22Rv1 (cell line): ENCODE results near the gene BRAT1.

Source experiments
- H3K27ac ChIP-seq: fragments of 450-650 bp; 2 replicates; pipeline ENCODE4 v1.5.1; 2017
- ZFX ChIP-seq: fragments of 450-650 bp; IDR thresholded peaks from 2 replicates; pipeline ENCODE4 v1.6.1; 2017; ENCODE audit warnings: antibody characterized with exemption, borderline replicate concordance
- TF ChIP-seq, protein P1 (sequence below): fragments of 450-650 bp; IDR thresholded peaks from 2 replicates; pipeline ENCODE4 v1.5.1; 2017; ENCODE audit warnings: mild to moderate bottlenecking

The BRAT1 gene

DNA sequence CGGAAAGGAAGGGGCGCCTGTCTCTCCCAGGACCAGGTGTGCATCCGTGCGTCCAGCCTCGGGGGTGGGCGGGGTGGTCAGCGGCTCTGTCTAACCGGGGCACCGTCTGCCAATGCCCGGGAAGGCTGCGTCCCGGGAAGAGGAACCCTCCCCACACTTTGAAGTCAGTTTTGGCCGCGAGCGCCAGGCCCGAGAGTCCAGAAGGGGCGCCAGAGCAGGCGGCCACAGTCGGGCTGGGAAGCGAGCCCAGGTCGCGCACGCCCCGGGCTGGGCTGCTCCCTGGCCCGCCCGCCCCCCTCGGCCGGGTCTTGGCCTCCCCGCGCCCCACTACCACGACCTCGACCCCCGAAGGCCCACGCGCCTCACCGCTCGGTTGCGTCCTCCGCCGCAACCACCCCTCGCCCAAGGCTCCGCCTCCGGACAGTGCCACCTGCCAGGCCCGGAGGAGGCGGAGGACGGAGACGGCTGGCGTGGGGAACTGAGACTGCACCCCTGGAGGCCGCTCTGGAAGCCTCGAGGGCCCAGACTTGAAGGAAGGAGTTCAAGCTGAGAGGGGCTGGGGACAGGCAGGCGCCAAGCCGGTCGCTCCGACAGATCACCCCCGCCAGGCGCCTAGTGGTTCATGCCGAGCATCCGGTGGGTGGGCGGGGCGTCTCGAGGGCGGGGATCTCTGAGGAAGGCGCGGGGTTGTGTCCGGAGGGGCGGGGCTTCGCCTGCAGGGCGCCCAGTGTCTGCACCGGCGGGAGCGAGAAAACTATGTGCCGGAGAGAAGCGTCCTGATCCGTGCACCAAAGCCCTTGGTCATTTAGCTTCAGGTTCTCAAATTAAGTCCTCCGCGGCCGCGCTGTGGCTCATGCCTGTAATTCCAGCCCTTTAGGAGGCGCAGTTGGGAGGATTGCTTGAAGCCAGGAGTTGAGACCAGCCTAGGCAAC lies at the start of gene BRAT1:
TSS of gene BRAT1 (minus strand) at position 404 of the 932 bp plus-strand sequence. CDS start 1,093 bp downstream, outside the sequence.
- TF ChIP-seq, protein P1, sequence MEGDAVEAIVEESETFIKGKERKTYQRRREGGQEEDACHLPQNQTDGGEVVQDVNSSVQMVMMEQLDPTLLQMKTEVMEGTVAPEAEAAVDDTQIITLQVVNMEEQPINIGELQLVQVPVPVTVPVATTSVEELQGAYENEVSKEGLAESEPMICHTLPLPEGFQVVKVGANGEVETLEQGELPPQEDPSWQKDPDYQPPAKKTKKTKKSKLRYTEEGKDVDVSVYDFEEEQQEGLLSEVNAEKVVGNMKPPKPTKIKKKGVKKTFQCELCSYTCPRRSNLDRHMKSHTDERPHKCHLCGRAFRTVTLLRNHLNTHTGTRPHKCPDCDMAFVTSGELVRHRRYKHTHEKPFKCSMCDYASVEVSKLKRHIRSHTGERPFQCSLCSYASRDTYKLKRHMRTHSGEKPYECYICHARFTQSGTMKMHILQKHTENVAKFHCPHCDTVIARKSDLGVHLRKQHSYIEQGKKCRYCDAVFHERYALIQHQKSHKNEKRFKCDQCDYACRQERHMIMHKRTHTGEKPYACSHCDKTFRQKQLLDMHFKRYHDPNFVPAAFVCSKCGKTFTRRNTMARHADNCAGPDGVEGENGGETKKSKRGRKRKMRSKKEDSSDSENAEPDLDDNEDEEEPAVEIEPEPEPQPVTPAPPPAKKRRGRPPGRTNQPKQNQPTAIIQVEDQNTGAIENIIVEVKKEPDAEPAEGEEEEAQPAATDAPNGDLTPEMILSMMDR = peak; percentile 69
- no peak for TF ChIP-seq ZFX
- H3K27ac ChIP-seq = peak within 1 kb of the TSS; percentile 93

DNA sequence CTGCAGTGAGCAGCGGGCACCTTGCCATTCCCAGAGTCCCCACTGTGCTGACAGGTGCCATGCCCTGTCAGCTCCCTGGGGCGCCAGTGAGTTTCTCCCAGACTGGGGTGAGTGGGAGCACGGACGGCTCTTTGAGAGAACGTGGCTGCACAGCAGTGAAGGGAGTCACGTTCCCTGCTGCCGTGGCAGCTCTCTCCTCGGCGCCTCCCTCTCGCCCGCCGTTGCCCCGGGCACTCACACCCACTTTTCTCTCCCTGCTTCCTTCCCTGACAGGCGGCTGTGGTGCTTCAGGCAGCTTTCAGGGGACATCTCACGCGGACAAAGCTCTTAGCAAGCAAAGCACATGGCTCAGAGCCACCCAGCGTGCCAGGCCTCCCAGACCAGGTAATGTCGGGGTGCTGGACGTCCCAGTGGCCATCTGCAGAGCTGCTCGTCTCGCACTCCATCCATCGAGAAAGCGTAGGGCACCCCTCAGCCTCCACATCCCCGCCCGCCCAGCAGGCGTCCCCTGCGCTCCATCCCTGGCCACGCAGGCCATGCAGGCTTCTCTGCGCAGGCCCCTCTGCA lies 49.4 kb upstream of the BRAT1 start:
- H3K27ac ChIP-seq = no peak overlapping the region
- TF ChIP-seq, protein P1 = no peak
- TF ChIP-seq ZFX = no peak

DNA sequence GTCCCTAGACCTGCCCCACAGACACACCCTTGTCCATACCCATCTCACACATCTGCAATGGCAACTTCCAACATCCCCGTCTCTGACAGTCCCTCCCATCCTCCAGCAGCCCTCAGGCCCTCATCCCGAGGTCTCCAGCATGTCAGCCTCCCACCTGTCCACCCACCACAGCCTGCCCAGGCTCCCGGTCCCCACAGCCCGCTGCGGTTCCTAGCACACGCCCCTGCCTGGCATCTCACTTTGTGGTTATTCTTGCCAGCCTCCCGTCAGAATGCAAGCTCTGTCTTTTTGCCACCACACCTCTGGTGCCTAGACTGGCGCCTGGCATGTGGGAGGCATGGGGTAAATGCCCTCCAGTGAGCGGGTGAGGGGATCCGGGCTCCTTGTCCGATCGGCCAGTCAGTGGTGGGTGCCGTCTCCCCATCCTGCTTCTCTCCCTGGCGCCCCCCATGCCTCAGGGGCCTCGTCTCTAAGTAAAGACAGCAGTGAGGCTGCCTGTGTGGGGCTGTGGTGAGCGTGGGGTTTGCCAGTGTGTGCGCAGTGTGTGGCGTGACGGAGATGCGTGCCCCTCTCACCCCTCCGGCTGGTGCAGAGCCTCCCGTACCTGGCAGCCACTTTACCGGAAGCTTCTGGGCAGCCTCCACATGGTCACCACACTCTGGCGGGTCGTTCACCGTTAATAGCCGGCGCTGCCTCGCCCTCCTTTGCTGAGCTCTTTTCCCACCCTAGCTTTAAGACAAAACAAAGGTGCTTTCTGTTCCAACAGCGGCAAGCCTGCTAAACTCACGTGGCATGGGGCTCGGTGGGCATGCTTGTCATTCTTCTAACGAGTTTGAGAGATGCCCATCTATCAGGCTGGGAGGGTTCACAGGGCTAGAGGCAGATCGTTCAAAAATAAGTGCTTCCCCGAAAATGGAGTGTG lies 48.0 kb upstream of the BRAT1 start:
- TF ChIP-seq, protein P1 = no peak
- no peak for TF ChIP-seq ZFX
- no peak overlapping the region for H3K27ac ChIP-seq

DNA sequence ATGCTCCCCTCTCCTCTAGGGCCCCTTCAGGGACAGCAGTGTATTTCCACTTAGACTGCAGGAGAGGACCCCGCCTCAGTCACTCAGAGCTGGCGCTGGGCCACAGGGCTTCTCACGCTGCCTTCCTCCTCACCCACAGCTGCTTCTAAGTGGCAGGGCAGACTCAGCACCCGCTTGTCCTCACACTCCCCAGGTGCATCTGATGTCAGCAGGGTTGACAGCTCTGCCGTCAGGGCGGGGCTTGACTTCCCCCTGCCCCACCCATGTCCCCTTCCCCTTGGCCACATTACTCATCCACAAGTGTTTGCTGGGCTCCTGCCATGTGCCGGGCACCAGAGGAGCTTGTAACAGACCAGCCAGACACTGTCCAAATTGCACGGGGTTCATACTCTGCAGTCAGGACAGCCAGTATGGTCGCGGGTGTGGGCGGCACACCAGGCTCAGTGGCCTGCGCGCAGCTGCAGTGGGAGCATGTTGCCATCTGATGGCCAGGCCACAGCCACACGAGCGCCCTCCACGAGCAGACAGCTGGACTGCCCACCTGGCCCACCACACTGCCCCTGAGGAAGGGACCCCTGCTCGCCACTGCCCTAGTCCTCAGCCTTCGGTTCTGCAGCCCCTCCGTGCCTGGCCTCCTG lies 47.2 kb upstream of the BRAT1 start:
- H3K27ac ChIP-seq = no peak overlapping the region
- TF ChIP-seq ZFX = no peak
- TF ChIP-seq, protein P1 = no peak

DNA sequence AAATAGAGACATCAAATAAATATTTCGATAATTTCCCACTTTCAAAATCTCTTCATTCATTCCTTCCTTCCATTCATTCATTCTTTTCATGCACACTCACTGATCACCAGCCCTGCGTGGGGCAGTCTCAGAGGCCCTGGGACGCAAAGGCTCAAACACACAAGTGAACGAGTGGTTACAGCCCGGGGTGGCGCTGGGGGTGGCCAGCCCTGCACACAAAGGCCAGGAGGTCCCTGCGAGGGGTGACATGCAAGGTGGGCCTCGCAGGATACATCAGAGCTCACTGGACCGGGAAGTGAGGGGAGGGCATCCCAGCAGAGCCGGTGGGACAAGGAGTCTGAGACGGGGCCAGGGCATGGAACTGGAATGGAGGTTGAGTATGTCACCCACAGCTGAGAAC lies 46.6 kb upstream of the BRAT1 start:
- TF ChIP-seq, protein P1 = no peak
- TF ChIP-seq ZFX = no peak
- no peak overlapping the region for H3K27ac ChIP-seq

DNA sequence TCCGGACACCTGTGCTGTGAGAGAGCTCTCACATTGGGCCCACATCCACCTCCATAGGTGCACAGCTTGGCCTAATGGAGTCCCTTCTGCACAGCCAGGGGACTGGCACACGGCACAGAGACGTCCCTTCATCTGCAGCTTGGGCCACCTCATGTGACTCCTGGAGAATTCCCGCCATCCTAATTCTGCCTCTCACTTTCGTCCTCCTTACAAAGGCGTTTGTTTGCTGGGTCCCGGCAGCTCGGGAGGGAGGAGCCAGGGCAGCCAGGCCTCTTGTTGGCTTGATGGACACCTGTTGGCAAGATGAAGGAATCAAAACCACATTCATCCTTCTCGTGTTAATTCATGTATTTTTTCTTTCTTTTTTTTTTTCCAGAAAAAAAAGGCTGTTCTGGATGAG lies 45.7 kb upstream of the BRAT1 start:
- no peak overlapping the region for H3K27ac ChIP-seq
- TF ChIP-seq ZFX = no peak
- TF ChIP-seq, protein P1 = 0 out of 2 replicates have a peak, but pooled peaks have one; percentile 8
